DOHH2 (cell line): ENCODE measurements around the gene DCDC2.

Experiments
- EZH2phosphoT487 ChIP-seq: fragments of 200-600 bp; sonication (generic); IDR thresholded peaks from 2 replicates; pipeline ENCODE4 v1.6.1; 2017; ENCODE audit warnings: borderline replicate concordance, mild to moderate bottlenecking, antibody characterized with exemption, low read length, moderate library complexity, mixed read lengths
- TF ChIP-seq, protein P1 (sequence below): fragments of 200-600 bp; sonication (generic); IDR thresholded peaks from one replicate; pipeline ENCODE4 v1.5.1; 2014; ENCODE audit warnings: antibody characterized with exemption, mild to moderate bottlenecking, low read depth, low read length; ENCODE audit not compliant: poor library complexity, severe bottlenecking

DNA sequence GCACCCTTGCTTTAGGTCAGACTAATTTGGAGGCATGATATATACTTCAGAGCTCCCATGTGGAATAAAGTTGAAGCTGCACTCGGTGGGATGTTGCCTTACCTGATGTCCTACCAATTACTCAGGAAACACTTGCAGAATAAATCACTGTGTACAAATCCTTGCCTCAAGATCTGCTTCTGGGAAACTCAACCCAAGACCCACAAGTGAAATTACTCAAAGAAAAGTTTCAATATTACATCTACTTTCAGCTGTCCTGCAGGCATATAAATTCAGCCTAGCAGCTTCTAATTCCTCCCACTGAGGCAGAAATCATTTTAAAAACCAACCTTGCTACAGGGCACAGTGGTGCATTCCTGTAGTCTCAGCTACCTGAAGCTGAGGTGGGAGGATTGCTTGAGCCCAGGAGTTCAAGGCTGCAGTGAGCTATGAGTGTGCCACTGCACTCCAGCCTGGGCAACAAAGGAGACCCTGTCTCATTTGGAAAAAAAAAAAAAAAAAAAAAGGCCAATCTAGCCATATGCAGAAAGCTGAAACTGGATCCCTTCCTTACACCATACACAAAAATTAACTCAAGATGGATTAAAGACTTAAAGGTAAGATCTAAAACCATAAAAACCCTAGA is 20.7 kb upstream of the DCDC2 start:
- TF ChIP-seq, protein P1, sequence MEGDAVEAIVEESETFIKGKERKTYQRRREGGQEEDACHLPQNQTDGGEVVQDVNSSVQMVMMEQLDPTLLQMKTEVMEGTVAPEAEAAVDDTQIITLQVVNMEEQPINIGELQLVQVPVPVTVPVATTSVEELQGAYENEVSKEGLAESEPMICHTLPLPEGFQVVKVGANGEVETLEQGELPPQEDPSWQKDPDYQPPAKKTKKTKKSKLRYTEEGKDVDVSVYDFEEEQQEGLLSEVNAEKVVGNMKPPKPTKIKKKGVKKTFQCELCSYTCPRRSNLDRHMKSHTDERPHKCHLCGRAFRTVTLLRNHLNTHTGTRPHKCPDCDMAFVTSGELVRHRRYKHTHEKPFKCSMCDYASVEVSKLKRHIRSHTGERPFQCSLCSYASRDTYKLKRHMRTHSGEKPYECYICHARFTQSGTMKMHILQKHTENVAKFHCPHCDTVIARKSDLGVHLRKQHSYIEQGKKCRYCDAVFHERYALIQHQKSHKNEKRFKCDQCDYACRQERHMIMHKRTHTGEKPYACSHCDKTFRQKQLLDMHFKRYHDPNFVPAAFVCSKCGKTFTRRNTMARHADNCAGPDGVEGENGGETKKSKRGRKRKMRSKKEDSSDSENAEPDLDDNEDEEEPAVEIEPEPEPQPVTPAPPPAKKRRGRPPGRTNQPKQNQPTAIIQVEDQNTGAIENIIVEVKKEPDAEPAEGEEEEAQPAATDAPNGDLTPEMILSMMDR = no peak
- TF ChIP-seq EZH2phosphoT487 = no peak
